K562 (cell line): Measurements from ENCODE around the gene OR2F1.

Experiments
- ATF7 ChIP-seq: fragments of 450-650 bp; IDR thresholded peaks from 2 replicates; pipeline ENCODE4 v1.7.1; 2014; ENCODE audit warnings: mild to moderate bottlenecking, moderate library complexity
- BCLAF1 ChIP-seq, 2 experiments: fragments of 450-650 bp in 1 of 2; IDR thresholded peaks; 2 replicates each; pipeline ENCODE4 v1.6.1; 2011 to 2017; ENCODE audit warnings: low read depth in 2 of 2, antibody characterized with exemption in 1 of 2, borderline replicate concordance in 1 of 2, low read length in 1 of 2, mild to moderate bottlenecking in 1 of 2, mixed read lengths in 1 of 2; ENCODE audit not compliant: control insufficient read depth in 1 of 2
- CREM ChIP-seq: IDR thresholded peaks from 2 replicates; pipeline ENCODE4 v1.6.1; 2014; ENCODE audit warnings: antibody characterized with exemption, low read depth
- EZH2 ChIP-seq: IDR thresholded peaks from 2 replicates; pipeline ENCODE4 v1.6.1; 2012; ENCODE audit warnings: low read depth, mild to moderate bottlenecking, inconsistent platforms, low read length, borderline replicate concordance
- MCM5 ChIP-seq: fragments of 450-650 bp; IDR thresholded peaks from 2 replicates; pipeline ENCODE4 v1.6.1; 2016; ENCODE audit warnings: low read depth
- POLR2AphosphoS5 ChIP-seq: IDR thresholded peaks from 2 replicates; pipeline ENCODE4 v1.6.1; 2011; ENCODE audit warnings: mild to moderate bottlenecking, low read depth, low read length, moderate library complexity; ENCODE audit not compliant: control insufficient read depth, insufficient read depth

- TF ChIP-seq BCLAF1 (IDR thresholded peaks at IDR 0.05; ENCODE audit: borderline replicate concordance in 1 of 2, control insufficient read depth in 1 of 2, low read depth in 2 of 2, low read length in 1 of 2) (no peak), MCM5 (no peak), ATF7 (no peak), EZH2 (no peak), POLR2AphosphoS5 (no peak), CREM (no peak)
Observed at GRCh38 chr7:144009361-144009760, 54.7 kb downstream of the OR2F1 start.
